K562 (cell line): ENCODE measurements around the gene TBXAS1. TPM values are rescaled to one million over a fixed set of nuclear protein-coding genes. Genes with fewer than 3 reads are reported as not detected.
A peak's percentile ranks its signal among the peaks of the same experiment; 100 is the strongest.

ENCODE experiments used
- BRF1 ChIP-seq: IDR thresholded peaks from 3 replicates; pipeline ENCODE4 v1.6.1; 2011; ENCODE audit warnings: borderline replicate concordance, mild to moderate bottlenecking; ENCODE audit not compliant: insufficient read length; ENCODE audit errors: extremely low read depth
- CBFA2T3 ChIP-seq: fragments of 450-650 bp; IDR thresholded peaks from 2 replicates; pipeline ENCODE4 v1.6.1; 2017
- CBX5 ChIP-seq: IDR thresholded peaks from 2 replicates; pipeline ENCODE4 v1.6.1; 2014; ENCODE audit warnings: low read depth, borderline replicate concordance
- CBX8 ChIP-seq: fragments of 200-600 bp; sonication (generic); IDR thresholded peaks from 2 replicates; pipeline ENCODE4 v1.6.1; 2012; ENCODE audit warnings: borderline replicate concordance, mixed run types, low read depth, mild to moderate bottlenecking, moderate library complexity, mixed read lengths, low read length, control low read depth, inconsistent platforms; ENCODE audit not compliant: poor library complexity, severe bottlenecking; ENCODE audit errors: extremely low read depth
- CHD4 ChIP-seq: fragments of 200-600 bp; sonication (generic); IDR thresholded peaks from 3 replicates; pipeline ENCODE4 v1.6.1; 2012; ENCODE audit warnings: low read depth, mild to moderate bottlenecking, mixed read lengths, low read length, inconsistent platforms; ENCODE audit not compliant: insufficient read depth, insufficient replicate concordance, poor library complexity, severe bottlenecking
- DPF2 ChIP-seq: fragments of 450-650 bp; IDR thresholded peaks from 2 replicates; pipeline ENCODE4 v1.6.1; 2016
- ELF2 ChIP-seq: fragments of 250-450 bp; sonication (Bioruptor Pico); IDR thresholded peaks from 2 replicates; pipeline ENCODE4 v1.5.0; 2021; ENCODE audit warnings: mild to moderate bottlenecking
- ELF4 ChIP-seq: fragments of 450-650 bp; formaldehyde crosslinking; IDR thresholded peaks from 2 replicates; pipeline ENCODE4 v1.4.0; 2022; ENCODE audit warnings: missing genetic modification characterization
- FOS ChIP-seq: IDR thresholded peaks from 3 replicates; pipeline ENCODE4 v1.6.1; 2011; ENCODE audit not compliant: insufficient read length; ENCODE audit errors: extremely low read depth
- JUNB ChIP-seq: fragments of 450-650 bp; formaldehyde crosslinking; conservative IDR thresholded peaks from 2 replicates; pipeline ENCODE4 v1.4.0; 2020; ENCODE audit warnings: mild to moderate bottlenecking
- KLF16 ChIP-seq: IDR thresholded peaks from 2 replicates; pipeline ENCODE4 v1.6.1; 2016; ENCODE audit warnings: antibody characterized with exemption
- LEF1 ChIP-seq: fragments of 450-650 bp; IDR thresholded peaks from 2 replicates; pipeline ENCODE4 v1.6.1; 2016; ENCODE audit warnings: mild to moderate bottlenecking
- MAZ ChIP-seq, 2 experiments: fragments of 450-650 bp in 1 of 2; sonication (generic) in 1 of 2; formaldehyde crosslinking; IDR thresholded peaks in 1 of 2; conservative IDR thresholded peaks in 1 of 2; 2 replicates each; pipeline versions ENCODE4 v1.4.0 to v1.5.0; 2020; ENCODE audit warnings: mild to moderate bottlenecking in 1 of 2, missing genetic modification reagents in 1 of 2
- MEF2D ChIP-seq: conservative IDR thresholded peaks from 2 replicates; pipeline ENCODE4 v1.6.1; 2016; ENCODE audit warnings: low read depth, missing genetic modification characterization, missing compliant biosample characterization
- MTA3 ChIP-seq: fragments of 450-650 bp; formaldehyde crosslinking; IDR thresholded peaks from 2 replicates; pipeline ENCODE4 v1.6.1; 2017; ENCODE audit warnings: mild to moderate bottlenecking, borderline replicate concordance
- NBN ChIP-seq: fragments of 450-650 bp; IDR thresholded peaks from 2 replicates; pipeline ENCODE4 v1.6.1; 2016; ENCODE audit warnings: low read depth, mild to moderate bottlenecking
- SIRT6 ChIP-seq: IDR thresholded peaks from one replicate; pipeline ENCODE4 v1.6.1; 2012; ENCODE audit warnings: low read depth, mild to moderate bottlenecking, control low read depth, inconsistent platforms, low read length, moderate library complexity
- SRSF7 ChIP-seq: fragments of 200-400 bp; formaldehyde crosslinking; optimal IDR thresholded peaks from 2 replicates; pipeline ENCODE3; 2017; ENCODE audit warnings: mild to moderate bottlenecking, low read depth, low read length
- STAT5A ChIP-seq: IDR thresholded peaks from 2 replicates; pipeline ENCODE4 v1.6.1; 2012; ENCODE audit warnings: low read length, inconsistent platforms, borderline replicate concordance
- TCF3 ChIP-seq: sonication (generic); formaldehyde crosslinking; IDR thresholded peaks from 2 replicates; pipeline ENCODE4 v1.4.0; 2020; ENCODE audit warnings: mild to moderate bottlenecking, missing genetic modification reagents
- TCF7 ChIP-seq: sonication (generic); IDR thresholded peaks from 2 replicates; pipeline ENCODE4 v1.6.1; 2016; ENCODE audit warnings: antibody characterized with exemption, borderline replicate concordance
- TEAD4 ChIP-seq, 2 experiments: sonication (generic) in 1 of 2; formaldehyde crosslinking in 1 of 2; IDR thresholded peaks; 2 replicates each; pipeline versions ENCODE4 v1.6.1 to v1.8.0; 2012 to 2022; ENCODE audit warnings: borderline replicate concordance in 1 of 2, inconsistent platforms in 1 of 2, low read length in 1 of 2, mild to moderate bottlenecking in 1 of 2, missing genetic modification reagents in 1 of 2
- ZFP1 ChIP-seq: fragments of 450-650 bp; formaldehyde crosslinking; IDR thresholded peaks from 2 replicates; pipeline ENCODE4 v1.4.0; 2020; ENCODE audit warnings: mild to moderate bottlenecking, mixed read lengths
- ZKSCAN1 ChIP-seq: fragments of 150-350 bp; IDR thresholded peaks from 2 replicates; pipeline ENCODE4 v1.6.1; 2016; ENCODE audit warnings: low read depth, low read length
- polyA plus RNA-seq, 8 experiments: library from polyadenylated mRNA; depleted of rRNA in 4 of 8; stranded (reverse) in 5 of 8; unstranded in 3 of 8; fragments of >200 nt; fragmentation: Nextera tagmentation in 2 of 8; fragmentation: Illumina TruSeq in 1 of 8; extraction: Ambion mirVana in 2 of 8; extraction: Trizol in 1 of 8; gene quantifications; 2 replicates each; pipeline versions ENCODE4 v1.2.1 to v1.2.3, GENCODE V29; 2011 to 2014; ENCODE audit warnings: inconsistent platforms in 1 of 8, missing spikeins in 1 of 8
- total RNA-seq, 7 experiments: library from RNA; depleted of rRNA in 6 of 7; stranded (reverse); fragments of >200 nt in 6 of 7; fragmentation: Illumina TruSeq in 2 of 7; extraction: Trizol in 2 of 7; gene quantifications; 2 replicates each; pipeline versions ENCODE4 v1.2.1 to v1.2.3, GENCODE V29; 2011 to 2021; ENCODE audit warnings: low replicate concordance in 1 of 7
- TF ChIP-seq, protein P1 (sequence below): sonication (generic); formaldehyde crosslinking; IDR thresholded peaks from 2 replicates; pipeline ENCODE4 v1.8.0; 2022; ENCODE audit warnings: missing genetic modification reagents, mild to moderate bottlenecking, borderline replicate concordance
- TF ChIP-seq, protein P2 (sequence below): fragments of 250-450 bp; sonication (Bioruptor Pico); IDR thresholded peaks from 2 replicates; pipeline ENCODE4 v1.9.0; 2021; ENCODE audit warnings: mild to moderate bottlenecking, inconsistent platforms

The TBXAS1 gene
- total and polyA plus RNA-seq, 9 of the 15 experiments (the other 6 are each of a cell fraction or from before 2014, with no cell fraction given), result 1.1 to 8.3 (median 1.9) TPM

DNA sequence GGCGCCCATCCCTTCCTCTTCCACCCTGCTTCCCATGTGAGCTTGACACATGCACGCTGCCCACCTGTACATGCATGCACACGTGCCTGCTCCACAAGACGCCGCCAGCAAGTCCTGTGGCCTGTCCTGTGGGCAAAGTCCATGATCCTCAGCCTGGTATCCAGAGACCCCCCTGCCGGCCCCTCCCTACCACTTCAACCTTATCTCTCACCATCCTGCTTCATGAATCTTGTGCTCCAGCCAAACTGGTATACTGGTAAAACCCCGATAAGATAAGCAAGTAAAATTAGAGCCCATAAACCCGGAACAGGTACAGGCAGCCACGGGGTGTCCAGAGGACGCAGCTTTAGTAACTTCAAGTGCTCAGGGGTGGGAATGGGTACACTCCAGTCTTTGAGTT, 11.8 kb upstream of the TBXAS1 start (continued):
- TF ChIP-seq STAT5A (0 out of 2 replicates have a peak, but pooled peaks have one; percentile 16), CHD4 (no peak), CBX8 (no peak), CBX5 (no peak), FOS (no peak), ELF2 (CRISPR knock-in tag) (no peak), TEAD4 (IDR thresholded peaks at IDR 0.05; ENCODE audit: low read length) (peak; percentile 70), TEAD4 (CRISPR knock-in tag; IDR thresholded peaks at IDR 0.05; ENCODE audit: borderline replicate concordance) (no peak), ZKSCAN1 (no peak), BRF1 (no peak), TCF3 (peak; percentile 76), NBN (no peak), MTA3 (no peak), MEF2D (0 out of 2 replicates have a peak, but pooled peaks have one; percentile 41), CBFA2T3 (peak; percentile 78), ELF4 (CRISPR knock-in tag) (peak; percentile 70; the same call in 1 of the 2 replicates), DPF2 (0 out of 2 replicates have a peak, but pooled peaks have one; percentile 24), JUNB (no peak), KLF16 (peak; percentile 16; the same call in 1 of the 2 replicates), ZFP1 (CRISPR knock-in tag) (no peak), LEF1 (no peak), TCF7 (no peak), MAZ (CRISPR knock-in tag; conservative IDR thresholded peaks at IDR 0.05 in 1 of 2, IDR thresholded peaks at IDR 0.05 in 1 of 2) (peak in 1 of 2 experiments; percentile 56; a peak in 2 of 4 replicates), SIRT6 (no peak), SRSF7 (no peak)
- TF ChIP-seq, protein P1, sequence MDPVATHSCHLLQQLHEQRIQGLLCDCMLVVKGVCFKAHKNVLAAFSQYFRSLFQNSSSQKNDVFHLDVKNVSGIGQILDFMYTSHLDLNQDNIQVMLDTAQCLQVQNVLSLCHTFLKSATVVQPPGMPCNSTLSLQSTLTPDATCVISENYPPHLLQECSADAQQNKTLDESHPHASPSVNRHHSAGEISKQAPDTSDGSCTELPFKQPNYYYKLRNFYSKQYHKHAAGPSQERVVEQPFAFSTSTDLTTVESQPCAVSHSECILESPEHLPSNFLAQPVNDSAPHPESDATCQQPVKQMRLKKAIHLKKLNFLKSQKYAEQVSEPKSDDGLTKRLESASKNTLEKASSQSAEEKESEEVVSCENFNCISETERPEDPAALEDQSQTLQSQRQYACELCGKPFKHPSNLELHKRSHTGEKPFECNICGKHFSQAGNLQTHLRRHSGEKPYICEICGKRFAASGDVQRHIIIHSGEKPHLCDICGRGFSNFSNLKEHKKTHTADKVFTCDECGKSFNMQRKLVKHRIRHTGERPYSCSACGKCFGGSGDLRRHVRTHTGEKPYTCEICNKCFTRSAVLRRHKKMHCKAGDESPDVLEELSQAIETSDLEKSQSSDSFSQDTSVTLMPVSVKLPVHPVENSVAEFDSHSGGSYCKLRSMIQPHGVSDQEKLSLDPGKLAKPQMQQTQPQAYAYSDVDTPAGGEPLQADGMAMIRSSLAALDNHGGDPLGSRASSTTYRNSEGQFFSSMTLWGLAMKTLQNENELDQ (CRISPR knock-in tag), result no peak
- TF ChIP-seq, protein P2, sequence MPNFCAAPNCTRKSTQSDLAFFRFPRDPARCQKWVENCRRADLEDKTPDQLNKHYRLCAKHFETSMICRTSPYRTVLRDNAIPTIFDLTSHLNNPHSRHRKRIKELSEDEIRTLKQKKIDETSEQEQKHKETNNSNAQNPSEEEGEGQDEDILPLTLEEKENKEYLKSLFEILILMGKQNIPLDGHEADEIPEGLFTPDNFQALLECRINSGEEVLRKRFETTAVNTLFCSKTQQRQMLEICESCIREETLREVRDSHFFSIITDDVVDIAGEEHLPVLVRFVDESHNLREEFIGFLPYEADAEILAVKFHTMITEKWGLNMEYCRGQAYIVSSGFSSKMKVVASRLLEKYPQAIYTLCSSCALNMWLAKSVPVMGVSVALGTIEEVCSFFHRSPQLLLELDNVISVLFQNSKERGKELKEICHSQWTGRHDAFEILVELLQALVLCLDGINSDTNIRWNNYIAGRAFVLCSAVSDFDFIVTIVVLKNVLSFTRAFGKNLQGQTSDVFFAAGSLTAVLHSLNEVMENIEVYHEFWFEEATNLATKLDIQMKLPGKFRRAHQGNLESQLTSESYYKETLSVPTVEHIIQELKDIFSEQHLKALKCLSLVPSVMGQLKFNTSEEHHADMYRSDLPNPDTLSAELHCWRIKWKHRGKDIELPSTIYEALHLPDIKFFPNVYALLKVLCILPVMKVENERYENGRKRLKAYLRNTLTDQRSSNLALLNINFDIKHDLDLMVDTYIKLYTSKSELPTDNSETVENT, result no peak
